ENCODE data around the gene LRRC34. TPM values are rescaled to one million over a fixed set of nuclear protein-coding genes. Genes with fewer than 3 reads are reported as not detected.

LRRC34 gene
- total and polyA plus RNA-seq, 5 donors from 2014 or later, result 0.06 to 0.62 (median 0.21) TPM; not detected in 2

- DNase-seq (no peak), ATAC-seq (ENCODE audit: low read depth in 2 of 2) (no peak)
- Histone ChIP-seq H3K36me3 (ENCODE audit: control insufficient read depth, insufficient read depth, low read length) (no peaks in the 10 kb centered on the region), H3K27ac (ENCODE audit: insufficient read depth, low read length, poor library complexity, severe bottlenecking) (no peak overlapping the region), H3K4me1 (ENCODE audit: control insufficient read depth, insufficient read depth, low read length, poor library complexity, severe bottlenecking) (no peaks in the 10 kb centered on the region), H3K27me3 (ENCODE audit: control insufficient read depth, insufficient read depth, low read length) (peaks cover 12% of the 10 kb centered on the region), H3K9me3 (ENCODE audit: control insufficient read depth in 2 of 2, low read length in 2 of 2) (no peaks in the 10 kb centered on the region), H3K4me3 (ENCODE audit: low read depth, low read length) (no peak overlapping the region)
- Mint-ChIP-seq H3K36me3 (no peaks in the 10 kb centered on the region), H3K27me3 (peaks cover 38% of the 10 kb centered on the region), H3K4me3 (no peak overlapping the region), H3K4me1 (peaks cover 0 to 6% (median 2%) of the 10 kb centered on the region in 4 donors), H3K9me3 (no peaks in the 10 kb centered on the region), H3K27ac (no peak overlapping the region)
These were observed 65.8 kb downstream of the LRRC34 start for GRCh38 chr3:169746924-169747323.

GRCh38 chr3:169744366-169745054, 68.2 kb downstream of the LRRC34 start:
- Histone ChIP-seq H3K27me3 (ENCODE audit: control insufficient read depth, insufficient read depth, low read length) (peaks cover 8% of the 10 kb centered on the region), H3K4me1 (ENCODE audit: control insufficient read depth, insufficient read depth, low read length, poor library complexity, severe bottlenecking) (no peaks in the 10 kb centered on the region), H3K4me3 (ENCODE audit: low read depth, low read length) (no peak overlapping the region), H3K27ac (ENCODE audit: insufficient read depth, low read length, poor library complexity, severe bottlenecking) (no peak overlapping the region), H3K9me3 (ENCODE audit: control insufficient read depth in 2 of 2, low read length in 2 of 2) (no peaks in the 10 kb centered on the region), H3K36me3 (ENCODE audit: control insufficient read depth, insufficient read depth, low read length) (no peaks in the 10 kb centered on the region)
- DNase-seq, result no peak
- Mint-ChIP-seq H3K4me3 (no peak overlapping the region), H3K27ac (no peak overlapping the region), H3K27me3 (peaks cover 29% of the 10 kb centered on the region), H3K36me3 (no peaks in the 10 kb centered on the region), H3K9me3 (no peaks in the 10 kb centered on the region), H3K4me1 (peaks cover 0 to 6% (median 2%) of the 10 kb centered on the region in 4 donors)
- ATAC-seq (ENCODE audit: low read depth in 2 of 2), result no peak

Other genes starting within 250 kb of the LRRC34 start
- not detected for gene MECOM, start 149.2 kb downstream of the LRRC34 start, total RNA-seq
- under 1 TPM in 1 of 4 donors, not detected in 3; 0.44 TPM for gene MECOM, start 149.2 kb downstream of the LRRC34 start, polyA plus RNA-seq
- 2.9 TPM for gene TERC, start 47.8 kb downstream of the LRRC34 start, total RNA-seq
- under 1 TPM in 1 of 4 donors, not detected in 3; 0.76 TPM for gene TERC, start 47.8 kb downstream of the LRRC34 start, polyA plus RNA-seq
- gene ACTRT3, start 43.3 kb downstream of the LRRC34 start, total RNA-seq, result not detected
- under 1 TPM in 2 of 4 donors, not detected in 2; 0.21 to 0.54 TPM for gene ACTRT3, start 43.3 kb downstream of the LRRC34 start, polyA plus RNA-seq
- 25.9 TPM for gene MYNN, start 39.5 kb downstream of the LRRC34 start, total RNA-seq
- gene MYNN, start 39.5 kb downstream of the LRRC34 start, polyA plus RNA-seq, result 10 to 100 TPM; 12.4 to 20.3 (median 17.7) TPM
- not detected for gene LRRIQ4, start within 50 bp of the LRRC34 start, total RNA-seq
- not detected for gene LRRIQ4, start within 50 bp of the LRRC34 start, polyA plus RNA-seq
- gene LRRC31, start 57.0 kb upstream of the LRRC34 start, total RNA-seq, result not detected
- not detected for gene LRRC31, start 57.0 kb upstream of the LRRC34 start, polyA plus RNA-seq
- gene SAMD7, start 98.7 kb upstream of the LRRC34 start, total RNA-seq, result not detected
- gene SAMD7, start 98.7 kb upstream of the LRRC34 start, polyA plus RNA-seq, result not detected
- gene SEC62, start 153.9 kb upstream of the LRRC34 start, total RNA-seq, result 78.7 TPM
- 100 to 1,000 TPM; 127 to 193 (median 141) TPM for gene SEC62, start 153.9 kb upstream of the LRRC34 start, polyA plus RNA-seq
- gene GPR160, start 225.1 kb upstream of the LRRC34 start, total RNA-seq, result 0.37 TPM
- 1 to 10 TPM; 1.5 to 6.2 (median 4.4) TPM for gene GPR160, start 225.1 kb upstream of the LRRC34 start, polyA plus RNA-seq